ENCODE measurements around the gene TMSB10. TPM values are rescaled to one million over a fixed set of nuclear protein-coding genes. Genes with fewer than 3 reads are reported as not detected.

TMSB10 gene
- total RNA-seq, 1 experiment from 2014 or later, result 5,246 TPM

DNA sequence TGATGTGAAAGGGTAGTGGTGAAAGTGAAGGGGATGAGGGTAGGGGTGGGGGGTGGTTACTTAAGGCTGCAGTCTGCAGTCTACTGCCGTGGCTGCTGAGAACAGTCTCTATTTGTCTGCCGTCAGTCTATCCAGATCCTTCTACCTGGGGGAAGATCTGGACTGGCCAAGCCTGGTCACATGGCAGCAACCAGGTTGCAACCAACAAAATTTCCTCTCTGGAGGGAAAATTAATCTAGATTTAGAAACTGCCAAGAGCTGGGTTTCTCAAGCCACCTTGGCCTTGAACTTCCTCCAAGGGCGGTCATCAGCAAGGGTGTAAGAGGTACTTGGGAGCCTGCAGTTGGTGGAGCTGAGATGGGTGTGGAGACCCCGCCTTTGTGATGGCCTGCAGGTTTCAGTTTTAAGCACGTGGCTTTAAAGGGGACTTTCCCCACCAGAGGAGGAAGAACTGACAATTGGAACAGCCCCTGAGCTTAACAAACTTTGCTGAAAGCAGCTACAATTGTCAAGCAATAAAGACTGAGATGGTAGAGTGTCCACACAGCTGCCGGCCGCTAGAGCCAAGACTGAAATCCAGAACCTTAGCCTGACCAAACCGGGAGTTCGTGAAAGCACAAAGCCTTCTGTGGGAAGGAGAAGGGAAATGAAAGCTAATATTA is 34.1 kb downstream of the TMSB10 start:
- BruUV-seq (replicated peaks), result no TSS peak
- Histone ChIP-seq H3K9me3 (ENCODE audit: low read length) (no peaks in the 10 kb centered on the region), H3F3A (ENCODE audit: low read length, unreplicated experiment) (no peaks in the 10 kb centered on the region), H3K79me2 (ENCODE audit: low read length) (no peaks in the 10 kb centered on the region), H4K20me1 (ENCODE audit: low read length) (no peaks in the 10 kb centered on the region), H3K9me2 (replicated peaks; ENCODE audit: low read length) (no peaks in the 10 kb centered on the region), H3K27ac (ENCODE audit: low read length) (no peak overlapping the region), H3K4me2 (ENCODE audit: low read length) (no peak overlapping the region), H3K4me1 (ENCODE audit: insufficient read depth, low read length) (peaks cover 9% of the 10 kb centered on the region), H3K4me3 (ENCODE audit: low read length) (no peak overlapping the region), H3K36me3 (ENCODE audit: low read depth, low read length) (no peaks in the 10 kb centered on the region), H2AFZ (ENCODE audit: low read length) (no peak overlapping the region), H3K9ac (ENCODE audit: low read length) (no peak overlapping the region), H3K27me3 (ENCODE audit: low read length) (no peaks in the 10 kb centered on the region)
- POLR2A ChIA-PET (ENCODE audit: unreplicated experiment), result no interaction called here
- intact Hi-C loops (cut with micrococcal nuclease), result no loop called here
- TF ChIP-seq, protein P1, sequence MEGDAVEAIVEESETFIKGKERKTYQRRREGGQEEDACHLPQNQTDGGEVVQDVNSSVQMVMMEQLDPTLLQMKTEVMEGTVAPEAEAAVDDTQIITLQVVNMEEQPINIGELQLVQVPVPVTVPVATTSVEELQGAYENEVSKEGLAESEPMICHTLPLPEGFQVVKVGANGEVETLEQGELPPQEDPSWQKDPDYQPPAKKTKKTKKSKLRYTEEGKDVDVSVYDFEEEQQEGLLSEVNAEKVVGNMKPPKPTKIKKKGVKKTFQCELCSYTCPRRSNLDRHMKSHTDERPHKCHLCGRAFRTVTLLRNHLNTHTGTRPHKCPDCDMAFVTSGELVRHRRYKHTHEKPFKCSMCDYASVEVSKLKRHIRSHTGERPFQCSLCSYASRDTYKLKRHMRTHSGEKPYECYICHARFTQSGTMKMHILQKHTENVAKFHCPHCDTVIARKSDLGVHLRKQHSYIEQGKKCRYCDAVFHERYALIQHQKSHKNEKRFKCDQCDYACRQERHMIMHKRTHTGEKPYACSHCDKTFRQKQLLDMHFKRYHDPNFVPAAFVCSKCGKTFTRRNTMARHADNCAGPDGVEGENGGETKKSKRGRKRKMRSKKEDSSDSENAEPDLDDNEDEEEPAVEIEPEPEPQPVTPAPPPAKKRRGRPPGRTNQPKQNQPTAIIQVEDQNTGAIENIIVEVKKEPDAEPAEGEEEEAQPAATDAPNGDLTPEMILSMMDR (conservative IDR thresholded peaks at IDR 0.05; ENCODE audit: low read depth, low read length), result no peak
- no peak for TF ChIP-seq EZH2phosphoT487 (IDR thresholded peaks at IDR 0.05; ENCODE audit: borderline replicate concordance, low read length)
- TF ChIP-seq EZH2 (IDR thresholded peaks at IDR 0.05; ENCODE audit: low read length, unreplicated experiment), result no peak
- ATAC-seq, result no peak
- CTCF ChIA-PET, result interaction anchor here (1.4 kb wide), 1 partner anchor 13 kb away, joined by 4 read pairs; no protein-coding TSS in a partner anchor
- no peak for DNase-seq

DNA sequence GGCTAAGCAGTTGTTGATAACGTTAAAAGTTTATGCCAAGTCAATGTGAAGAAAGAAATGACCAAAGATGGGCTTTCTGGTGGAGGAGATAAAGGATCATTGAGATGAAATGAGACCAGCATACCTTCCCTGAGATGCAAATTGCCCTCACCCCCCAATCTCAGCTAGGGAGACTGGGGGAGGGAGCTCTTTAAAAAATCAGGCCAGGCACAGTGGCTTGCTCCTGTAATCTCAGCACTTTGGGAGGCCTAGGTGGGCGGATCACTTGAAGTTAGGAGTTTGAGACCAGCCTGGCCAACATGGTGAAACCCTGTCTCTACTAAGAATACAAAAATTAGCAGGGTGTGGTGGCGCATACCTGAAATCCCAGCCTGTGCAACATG is 34.6 kb downstream of the TMSB10 start:
- Histone ChIP-seq H3K9ac (ENCODE audit: low read length) (no peak overlapping the region), H2AFZ (ENCODE audit: low read length) (no peak overlapping the region), H3F3A (ENCODE audit: low read length, unreplicated experiment) (no peaks in the 10 kb centered on the region), H3K9me3 (ENCODE audit: low read length) (no peaks in the 10 kb centered on the region), H3K27me3 (ENCODE audit: low read length) (no peaks in the 10 kb centered on the region), H3K27ac (ENCODE audit: low read length) (no peak overlapping the region), H3K4me1 (ENCODE audit: insufficient read depth, low read length) (peaks cover 14% of the 10 kb centered on the region), H3K9me2 (replicated peaks; ENCODE audit: low read length) (no peaks in the 10 kb centered on the region), H3K36me3 (ENCODE audit: low read depth, low read length) (no peaks in the 10 kb centered on the region), H4K20me1 (ENCODE audit: low read length) (no peaks in the 10 kb centered on the region), H3K79me2 (ENCODE audit: low read length) (no peaks in the 10 kb centered on the region), H3K4me3 (ENCODE audit: low read length) (no peak overlapping the region), H3K4me2 (ENCODE audit: low read length) (no peak overlapping the region)
- DNase-seq (no peak), ATAC-seq (no peak)
- BruUV-seq (replicated peaks), result no TSS peak
- CTCF ChIA-PET, result interaction anchor here (1.4 kb wide), 1 partner anchor 14 kb away, joined by 4 read pairs; no protein-coding TSS in a partner anchor
- intact Hi-C loops (cut with micrococcal nuclease), result no loop called here
- TF ChIP-seq EZH2phosphoT487 (IDR thresholded peaks at IDR 0.05; ENCODE audit: borderline replicate concordance, low read length) (no peak), EZH2 (IDR thresholded peaks at IDR 0.05; ENCODE audit: low read length, unreplicated experiment) (no peak)
- TF ChIP-seq, protein P1 (conservative IDR thresholded peaks at IDR 0.05; ENCODE audit: low read depth, low read length), result no peak
- POLR2A ChIA-PET (ENCODE audit: unreplicated experiment), result no interaction called here

DNA sequence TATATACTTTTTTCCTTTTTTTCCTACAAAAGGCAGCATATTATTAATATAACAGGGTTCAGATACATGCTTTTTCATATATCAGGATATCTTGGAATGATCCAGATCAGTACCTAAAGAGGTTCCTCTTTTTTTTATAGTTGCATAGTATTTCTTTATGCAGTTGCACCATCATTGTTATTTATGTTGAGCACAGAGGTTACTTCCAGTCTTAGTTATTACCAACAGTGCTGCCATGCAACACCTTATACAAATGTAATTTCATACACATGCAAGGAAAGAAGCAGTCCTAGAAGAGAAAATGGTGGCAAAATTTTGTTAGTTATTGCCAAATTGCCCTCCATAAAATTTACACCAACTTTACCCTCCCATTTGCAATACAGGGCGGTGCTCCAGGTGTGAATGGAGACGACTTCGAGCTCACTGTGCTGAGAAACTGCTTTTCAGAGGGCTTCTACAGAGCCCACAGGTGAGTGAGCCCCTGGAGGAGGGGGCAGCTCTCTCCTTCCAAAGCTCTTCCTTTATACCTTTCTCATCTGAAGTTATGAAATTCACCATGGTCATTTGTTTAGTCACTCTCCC is 35.5 kb downstream of the TMSB10 start:
- no peak for TF ChIP-seq EZH2phosphoT487 (IDR thresholded peaks at IDR 0.05; ENCODE audit: borderline replicate concordance, low read length)
- TF ChIP-seq, protein P1 (conservative IDR thresholded peaks at IDR 0.05; ENCODE audit: low read depth, low read length), result no peak
- no peak for TF ChIP-seq EZH2 (IDR thresholded peaks at IDR 0.05; ENCODE audit: low read length, unreplicated experiment)
- no peaks in the 10 kb centered on the region for H4K20me1 ChIP-seq (ENCODE audit: low read length)
- ChIA-PET POLR2A (ENCODE audit: unreplicated experiment) (no interaction called here), CTCF (no interaction called here)
- H3K27me3 ChIP-seq (ENCODE audit: low read length), result no peaks in the 10 kb centered on the region
- H3K27ac ChIP-seq (ENCODE audit: low read length), result no peak overlapping the region
- intact Hi-C loops (cut with micrococcal nuclease), result no loop called here
- BruUV-seq (replicated peaks), result no TSS peak
- H3K4me3 ChIP-seq (ENCODE audit: low read length), result no peak overlapping the region
- H3K4me1 ChIP-seq (ENCODE audit: insufficient read depth, low read length), result peaks cover 22% of the 10 kb centered on the region
- H2AFZ ChIP-seq (ENCODE audit: low read length), result no peak overlapping the region
- no peaks in the 10 kb centered on the region for H3K9me2 ChIP-seq (replicated peaks; ENCODE audit: low read length)
- H3K9ac ChIP-seq (ENCODE audit: low read length), result no peak overlapping the region
- peaks cover 4% of the 10 kb centered on the region for H3F3A ChIP-seq (ENCODE audit: low read length, unreplicated experiment)
- H3K9me3 ChIP-seq (ENCODE audit: low read length), result no peaks in the 10 kb centered on the region
- no peaks in the 10 kb centered on the region for H3K79me2 ChIP-seq (ENCODE audit: low read length)
- H3K36me3 ChIP-seq (ENCODE audit: low read depth, low read length), result no peaks in the 10 kb centered on the region
- H3K4me2 ChIP-seq (ENCODE audit: low read length), result no peak overlapping the region
- no peak for DNase-seq
- no peak for ATAC-seq

Measured in PC-3 (cell line).